ENCODE measurements around the gene ZMYM1.
"Not testable (repeated sequence)": the region's sequence is repeated elsewhere in the genome, so short reads cannot be mapped to it uniquely, and the experiment has no call there.

Gene ZMYM1

GRCh38 chr1:35049116-35049515 is 30.1 kb upstream of the ZMYM1 start:
- no peak for TF ChIP-seq CTCF (IDR thresholded peaks at IDR 0.05; ENCODE audit: control insufficient read depth, extremely low read depth, insufficient read depth)
- no peak for DNase-seq (ENCODE audit: low read depth)
- H3K4me3 ChIP-seq (ENCODE audit: low read depth, low read length) = no peak overlapping the region

GRCh38 chr1:35053433-35053832 is 25.8 kb upstream of the ZMYM1 start:
- DNase-seq (ENCODE audit: low read depth) = no peak
- TF ChIP-seq CTCF (IDR thresholded peaks at IDR 0.05; ENCODE audit: control insufficient read depth, extremely low read depth, insufficient read depth) = no peak

GRCh38 chr1:35054282-35054681 is 24.9 kb upstream of the ZMYM1 start:
- H3K4me3 ChIP-seq (ENCODE audit: low read depth, low read length); DNase-seq (ENCODE audit: low read depth): not testable (repeated sequence)

More at GRCh38 chr1:35053433-35053832, 25.8 kb upstream of the ZMYM1 start:
- no peak overlapping the region for H3K4me3 ChIP-seq (ENCODE audit: low read depth, low read length)

GRCh38 chr1:35058321-35058720 is 20.9 kb upstream of the ZMYM1 start:
- not testable (repeated sequence) for DNase-seq (ENCODE audit: low read depth); H3K4me3 ChIP-seq (ENCODE audit: low read depth, low read length)

GRCh38 chr1:35058988-35059387 is 20.2 kb upstream of the ZMYM1 start:
- no peak overlapping the region for H3K4me3 ChIP-seq (ENCODE audit: low read depth, low read length)
- no peak for DNase-seq (ENCODE audit: low read depth)
- TF ChIP-seq CTCF (IDR thresholded peaks at IDR 0.05; ENCODE audit: control insufficient read depth, extremely low read depth, insufficient read depth) = no peak

GRCh38 chr1:35062518-35063196 is 16.5 kb upstream of the ZMYM1 start:
- DNase-seq (ENCODE audit: low read depth) = no peak
- no peak for TF ChIP-seq CTCF (IDR thresholded peaks at IDR 0.05; ENCODE audit: control insufficient read depth, extremely low read depth, insufficient read depth)
- H3K4me3 ChIP-seq (ENCODE audit: low read depth, low read length) = no peak overlapping the region

- H3K4me3 ChIP-seq (ENCODE audit: low read depth, low read length) = no peak overlapping the region
- DNase-seq (ENCODE audit: low read depth) = no peak
- no peak for TF ChIP-seq CTCF (IDR thresholded peaks at IDR 0.05; ENCODE audit: control insufficient read depth, extremely low read depth, insufficient read depth)
Observed at GRCh38 chr1:35064265-35064664, 14.9 kb upstream of the ZMYM1 start.

GRCh38 chr1:35069746-35070145 is 9.4 kb upstream of the ZMYM1 start:
- no peak overlapping the region for H3K4me3 ChIP-seq (ENCODE audit: low read depth, low read length)
- no peak for TF ChIP-seq CTCF (IDR thresholded peaks at IDR 0.05; ENCODE audit: control insufficient read depth, extremely low read depth, insufficient read depth)

More at GRCh38 chr1:35069746-35070145, 9.4 kb upstream of the ZMYM1 start:
- no peak for DNase-seq (ENCODE audit: low read depth)

Data from LNCaP clone FGC (cell line).